GM12878 (cell line): ENCODE data around the gene TMPRSS9. TPM values are rescaled to one million over a fixed set of nuclear protein-coding genes. Genes with fewer than 3 reads are reported as not detected.

Experiments used
- ATAC-seq: fragments of 200-7000 bp; cut with Tn5 transposase; 3 replicates; pipeline ENCODE4 v1.9.1; 2020; ENCODE audit warnings: mild to moderate bottlenecking, moderate library complexity
- BruUV-seq: library from RNA; stranded (reverse); fragments of 400-500 nt; replicated peaks from 2 replicates; lab custom pipeline; 2021; lab: Mats Ljungman, UMichigan
- CTCF ChIA-PET: fragments of 300-600 bp; sonication (Branson Sonifier 250); formaldehyde crosslinking; extraction: SDS; loops from one replicate; lab custom pipeline; 2021; ENCODE audit warnings: inconsistent platforms; lab: Yijun Ruan, JAX
- POLR2A ChIA-PET: fragments of 350-600 bp; formaldehyde crosslinking; extraction: SDS; loops from one replicate; lab custom pipeline; 2021; ENCODE audit warnings: inconsistent platforms; lab: Charles Lee
- RAD21 ChIA-PET: fragments of 300-600 bp; sonication (Branson Sonifier 250); formaldehyde crosslinking; loops from one replicate; lab custom pipeline; 2023; ENCODE audit warnings: antibody characterized with exemption; ENCODE audit not compliant: unreplicated experiment; lab: Charles Lee
- SMC1A ChIA-PET: fragments of 300-600 bp; sonication (Branson Sonifier 250); formaldehyde crosslinking; loops from one replicate; lab custom pipeline; 2023; ENCODE audit not compliant: unreplicated experiment, uncharacterized antibody; lab: Charles Lee
- DNase-seq: peaks from one replicate; pipeline ENCODE4 v3.0.0-alpha.2; 2011; ENCODE audit warnings: low read depth, low spot score
- FAIRE-seq: peaks from 3 replicates; lab custom pipeline; 2011; peaks lifted over from hg19 to GRCh38; lab: Jason Lieb, UNC
- H2AFZ ChIP-seq: 2 replicates; pipeline ENCODE4 v1.6.0; 2011; ENCODE audit warnings: low read depth, low read length, control low read depth; ENCODE audit not compliant: control insufficient read depth
- H3K27ac ChIP-seq: 2 replicates; pipeline ENCODE4 v1.5.1; 2011; ENCODE audit warnings: control low read depth; ENCODE audit not compliant: control insufficient read depth, insufficient read depth
- H3K27me3 ChIP-seq, 2 experiments: replicated peaks in 1 of 2; 2 replicates each; pipeline versions ENCODE4 v1.6.0 to v1.6.1; 2011; ENCODE audit warnings: low read length in 1 of 2; ENCODE audit not compliant: control insufficient read depth in 2 of 2, insufficient read depth in 2 of 2
- H3K36me3 ChIP-seq, 2 experiments: 2 replicates each; pipeline ENCODE4 v1.5.1; 2011; ENCODE audit warnings: low read length in 1 of 2; ENCODE audit not compliant: control insufficient read depth in 2 of 2, insufficient read depth in 2 of 2
- H3K4me1 ChIP-seq: 2 replicates; pipeline ENCODE4 v1.6.1; 2011; ENCODE audit warnings: mild to moderate bottlenecking, low read length, moderate library complexity, mixed read lengths; ENCODE audit not compliant: control insufficient read depth, insufficient read depth
- H3K4me2 ChIP-seq: 2 replicates; pipeline ENCODE4 v1.6.0; 2011; ENCODE audit warnings: control low read depth; ENCODE audit not compliant: control insufficient read depth, insufficient read depth
- H3K4me3 ChIP-seq: fragments of 200-600 bp; sonication (generic); 2 replicates; pipeline ENCODE4 v1.5.1; 2016
- H3K79me2 ChIP-seq: 2 replicates; pipeline ENCODE4 v1.6.0; 2011; ENCODE audit warnings: low read length; ENCODE audit not compliant: control insufficient read depth, insufficient read depth
- H3K9ac ChIP-seq: 2 replicates; pipeline ENCODE4 v1.8.0; 2011; ENCODE audit warnings: low read length, control low read depth, mixed read lengths; ENCODE audit not compliant: control insufficient read depth, insufficient read depth
- H3K9me3 ChIP-seq: replicated peaks from 3 replicates; pipeline ENCODE4 v1.5.1; 2011; ENCODE audit warnings: mild to moderate bottlenecking, low read length; ENCODE audit not compliant: control insufficient read depth, insufficient read depth
- H4K20me1 ChIP-seq: 2 replicates; pipeline ENCODE4 v1.6.0; 2011; ENCODE audit not compliant: control insufficient read depth, insufficient read depth
- ASH2L ChIP-seq: fragments of 300-600, 200-600 bp; sonication (generic); IDR thresholded peaks from 2 replicates; pipeline ENCODE4 v1.6.1; 2017; ENCODE audit warnings: low read depth, mild to moderate bottlenecking, borderline replicate concordance
- CEBPB ChIP-seq, 2 experiments: fragments of 150-350 bp in 1 of 2; IDR thresholded peaks; 2 replicates each; pipeline ENCODE4 v1.6.1; 2012 to 2014; ENCODE audit warnings: low read depth in 2 of 2, low read length in 2 of 2, borderline replicate concordance in 1 of 2, inconsistent platforms in 1 of 2
- DPF2 ChIP-seq: fragments of 450-650 bp; IDR thresholded peaks from 2 replicates; pipeline ENCODE4 v1.6.1; 2017; ENCODE audit warnings: mild to moderate bottlenecking
- E2F4 ChIP-seq: IDR thresholded peaks from 2 replicates; pipeline ENCODE4 v1.6.1; 2012; ENCODE audit warnings: low read depth, low read length, improper control_type of control experiment
- LARP7 ChIP-seq: fragments of 450-650 bp; IDR thresholded peaks from 2 replicates; pipeline ENCODE4 v1.6.1; 2017; ENCODE audit warnings: mild to moderate bottlenecking
- NBN ChIP-seq: fragments of 450-650 bp; IDR thresholded peaks from 2 replicates; pipeline ENCODE4 v1.6.1; 2016
- NFYB ChIP-seq: IDR thresholded peaks from 2 replicates; pipeline ENCODE4 v1.6.1; 2011; ENCODE audit warnings: low read depth, mild to moderate bottlenecking, low read length, improper control_type of control experiment, moderate library complexity; ENCODE audit not compliant: insufficient read depth
- NR2F1 ChIP-seq: fragments of 450-650 bp; conservative IDR thresholded peaks from 2 replicates; pipeline ENCODE4 v1.6.1; 2017; ENCODE audit warnings: mild to moderate bottlenecking
- RB1 ChIP-seq: fragments of 450-650 bp; formaldehyde crosslinking; IDR thresholded peaks from 2 replicates; pipeline ENCODE4 v1.6.1; 2017; ENCODE audit warnings: mild to moderate bottlenecking, borderline replicate concordance
- REST ChIP-seq: IDR thresholded peaks from 2 replicates; pipeline ENCODE4 v1.6.1; 2012; ENCODE audit warnings: mild to moderate bottlenecking, low read depth, low read length
- SMAD1 ChIP-seq: fragments of 450-650 bp; IDR thresholded peaks from 2 replicates; pipeline ENCODE4 v1.6.1; 2018; ENCODE audit warnings: mild to moderate bottlenecking, low read depth; ENCODE audit not compliant: partially characterized antibody
- SMARCA5 ChIP-seq: fragments of 450-650 bp; IDR thresholded peaks from 2 replicates; pipeline ENCODE4 v1.6.1; 2017; ENCODE audit warnings: mild to moderate bottlenecking
- SPI1 ChIP-seq: IDR thresholded peaks from 2 replicates; pipeline ENCODE4 v1.6.1; 2011; ENCODE audit warnings: low read depth, mild to moderate bottlenecking, low read length, moderate library complexity, borderline replicate concordance; ENCODE audit not compliant: insufficient read depth
- WGBS: methylation state at CpG from one replicate; pipeline ENCODE4 v1.1.6; 2016; ENCODE audit warnings: low lambda C conversion rate; ENCODE audit not compliant: insufficient replicate concordance, insufficient coverage; ENCODE audit errors: missing lambda C conversion rate; 5-methylcytosine and 5-hydroxymethylcytosine counted together
- in situ Hi-C: fragments of 300-500 bp; cut with MboI; formaldehyde crosslinking; loops from 9 replicates; pipeline ENCODE4 v1.14.3; 2018; ENCODE audit warnings: mixed read lengths
- intact Hi-C: fragments of 100-400 bp; cut with micrococcal nuclease; formaldehyde crosslinking; loops from one replicate; pipeline ENCODE4 v1.14.2; 2022; ENCODE audit not compliant: unreplicated experiment
- polyA plus RNA-seq, 11 experiments: library from polyadenylated mRNA; depleted of rRNA in 4 of 11; unstranded in 6 of 11; stranded (reverse) in 5 of 11; fragments of >200 nt; fragmentation: Nextera tagmentation in 4 of 11; fragmentation: Illumina TruSeq in 1 of 11; extraction: Ambion mirVana in 4 of 11; extraction: Trizol in 1 of 11; gene quantifications; 1 replicate in 1 of 11; 2 replicates in 10 of 11; pipeline versions ENCODE4 v1.2.1 to v1.2.3, GENCODE V29; 2011 to 2016; ENCODE audit warnings: inconsistent platforms in 2 of 11, missing spikeins in 2 of 11, low read depth in 1 of 11
- total RNA-seq, 4 experiments: library from RNA; depleted of rRNA in 3 of 4; stranded (reverse); fragments of >200 nt in 3 of 4; fragmentation: Illumina TruSeq in 1 of 4; extraction: Trizol in 1 of 4; gene quantifications; 2 replicates each; pipeline versions ENCODE4 v1.2.1 to v1.2.3, GENCODE V29; 2013 to 2021
- TF ChIP-seq, protein P1 (sequence below), 3 experiments: IDR thresholded peaks in 2 of 3; conservative IDR thresholded peaks in 1 of 3; 2 replicates each; pipeline ENCODE4 v1.5.1; 2011; ENCODE audit warnings: low read depth in 3 of 3, low read length in 3 of 3, mild to moderate bottlenecking in 3 of 3, control low read depth in 2 of 3, moderate library complexity in 2 of 3, inconsistent platforms in 1 of 3, mixed read lengths in 1 of 3; ENCODE audit not compliant: control insufficient read depth in 2 of 3, insufficient read depth in 1 of 3; ENCODE audit errors: extremely low read depth in 1 of 3
- TF ChIP-seq, protein P2 (sequence below): fragments of 450-650 bp; IDR thresholded peaks from 2 replicates; pipeline ENCODE4 v1.6.1; 2016; ENCODE audit warnings: mild to moderate bottlenecking

Gene TMPRSS9
- total and polyA plus RNA-seq, 10 of the 15 experiments (the other 5 are each of a cell fraction or from before 2014, with no cell fraction given), result 0.24 TPM; not detected in 9

GRCh38 chr19:2385053-2385721 lies 25.1 kb downstream of the TMPRSS9 start:
- in situ Hi-C loops (no loop called here), intact Hi-C loops (no loop called here)
- Histone ChIP-seq H3K9ac (no peak overlapping the region), H3K4me3 (no peak overlapping the region), H3K27ac (no peak overlapping the region), H3K27me3 (no peaks in the 10 kb centered on the region; a peak in 1 of 4 replicates), H3K9me3 (peaks cover 2% of the 10 kb centered on the region; the same call in 1 of the 3 replicates), H4K20me1 (no peaks in the 10 kb centered on the region), H3K4me1 (peaks cover 4% of the 10 kb centered on the region; the same call in 1 of the 2 replicates), H3K4me2 (no peak overlapping the region), H3K79me2 (no peaks in the 10 kb centered on the region), H2AFZ (no peak overlapping the region), H3K36me3 (no peaks in the 10 kb centered on the region)
- ChIA-PET CTCF (interaction anchor here (0.7 to 1.8 kb wide), 2 partner anchors 77 to 147 kb away, joined by 3 to 5 read pairs; no protein-coding TSS in a partner anchor), SMC1A (interaction anchor here (0.6 to 1.0 kb wide), 2 partner anchors 91 to 252 kb away, joined by 3 to 4 read pairs; partner anchors contain the start of gene GADD45B), POLR2A (interaction anchor here (0.6 to 0.7 kb wide), 2 partner anchors 9 to 45 kb away, joined by 3 read pairs; no protein-coding TSS in a partner anchor), RAD21 (interaction anchor here (1.1 to 1.3 kb wide), 2 partner anchors 227 to 251 kb away, joined by 3 to 7 read pairs; no protein-coding TSS in a partner anchor)
- TF ChIP-seq SPI1 (no peak), LARP7 (no peak), CEBPB (IDR thresholded peaks at IDR 0.05; ENCODE audit: borderline replicate concordance in 1 of 2, low read depth in 2 of 2, low read length in 2 of 2) (no peak), SMAD1 (no peak), DPF2 (no peak), ASH2L (no peak), SMARCA5 (no peak), RB1 (no peak), NFYB (no peak), REST (no peak), NBN (no peak), NR2F1 (no peak), E2F4 (no peak)
- TF ChIP-seq, protein P1, sequence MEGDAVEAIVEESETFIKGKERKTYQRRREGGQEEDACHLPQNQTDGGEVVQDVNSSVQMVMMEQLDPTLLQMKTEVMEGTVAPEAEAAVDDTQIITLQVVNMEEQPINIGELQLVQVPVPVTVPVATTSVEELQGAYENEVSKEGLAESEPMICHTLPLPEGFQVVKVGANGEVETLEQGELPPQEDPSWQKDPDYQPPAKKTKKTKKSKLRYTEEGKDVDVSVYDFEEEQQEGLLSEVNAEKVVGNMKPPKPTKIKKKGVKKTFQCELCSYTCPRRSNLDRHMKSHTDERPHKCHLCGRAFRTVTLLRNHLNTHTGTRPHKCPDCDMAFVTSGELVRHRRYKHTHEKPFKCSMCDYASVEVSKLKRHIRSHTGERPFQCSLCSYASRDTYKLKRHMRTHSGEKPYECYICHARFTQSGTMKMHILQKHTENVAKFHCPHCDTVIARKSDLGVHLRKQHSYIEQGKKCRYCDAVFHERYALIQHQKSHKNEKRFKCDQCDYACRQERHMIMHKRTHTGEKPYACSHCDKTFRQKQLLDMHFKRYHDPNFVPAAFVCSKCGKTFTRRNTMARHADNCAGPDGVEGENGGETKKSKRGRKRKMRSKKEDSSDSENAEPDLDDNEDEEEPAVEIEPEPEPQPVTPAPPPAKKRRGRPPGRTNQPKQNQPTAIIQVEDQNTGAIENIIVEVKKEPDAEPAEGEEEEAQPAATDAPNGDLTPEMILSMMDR (IDR thresholded peaks at IDR 0.05 in 2 of 3, conservative IDR thresholded peaks at IDR 0.05 in 1 of 3; ENCODE audit: control insufficient read depth in 2 of 3, extremely low read depth in 1 of 3, insufficient read depth in 1 of 3, low read depth in 3 of 3, low read length in 3 of 3), result no peak
- TF ChIP-seq, protein P2, sequence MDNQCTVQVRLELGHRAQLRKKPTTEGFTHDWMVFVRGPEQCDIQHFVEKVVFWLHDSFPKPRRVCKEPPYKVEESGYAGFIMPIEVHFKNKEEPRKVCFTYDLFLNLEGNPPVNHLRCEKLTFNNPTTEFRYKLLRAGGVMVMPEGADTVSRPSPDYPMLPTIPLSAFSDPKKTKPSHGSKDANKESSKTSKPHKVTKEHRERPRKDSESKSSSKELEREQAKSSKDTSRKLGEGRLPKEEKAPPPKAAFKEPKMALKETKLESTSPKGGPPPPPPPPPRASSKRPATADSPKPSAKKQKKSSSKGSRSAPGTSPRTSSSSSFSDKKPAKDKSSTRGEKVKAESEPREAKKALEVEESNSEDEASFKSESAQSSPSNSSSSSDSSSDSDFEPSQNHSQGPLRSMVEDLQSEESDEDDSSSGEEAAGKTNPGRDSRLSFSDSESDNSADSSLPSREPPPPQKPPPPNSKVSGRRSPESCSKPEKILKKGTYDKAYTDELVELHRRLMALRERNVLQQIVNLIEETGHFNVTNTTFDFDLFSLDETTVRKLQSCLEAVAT, result no peak
- FAIRE-seq, result no peak
- no peak for DNase-seq
- ATAC-seq, result no peak
- WGBS, result 59% methylated on average over 21 of the region's 37 CpGs
- no TSS peak for BruUV-seq
